Activated B cell treated with CpG ODN at 0.5 μM for 24 hours (primary cell): ENCODE measurements around the gene TAF1B. TPM values are rescaled to one million over a fixed set of nuclear protein-coding genes. Genes with fewer than 3 reads are reported as not detected.

Experiments used
- ATAC-seq: fragments of 200-7000 bp; cut with Tn5 transposase; one replicate; pipeline ENCODE4 v1.10.0; 2021; ENCODE audit warnings: low read depth, mild to moderate bottlenecking, moderate library complexity
- CTCF ChIA-PET: fragments of 350-600 bp; sonication (Branson Sonifier 250); formaldehyde crosslinking; loops from one replicate; lab custom pipeline; 2021; ENCODE audit warnings: antibody characterized with exemption; lab: Charles Lee
- POLR2A ChIA-PET: fragments of 350-600 bp; sonication (Branson Sonifier 250); formaldehyde crosslinking; loops from one replicate; lab custom pipeline; 2021; ENCODE audit warnings: antibody characterized with exemption; lab: Charles Lee
- DNase-seq: peaks from one replicate; pipeline ENCODE4 v3.0.0; 2022
- H3K27ac Mint-ChIP-seq: one replicate; pipeline ENCODE4 v1.8.0; 2020; ENCODE audit warnings: mixed read lengths
- H3K27me3 Mint-ChIP-seq: one replicate; pipeline ENCODE4 v1.8.0; 2021; ENCODE audit warnings: mixed read lengths
- H3K36me3 Mint-ChIP-seq: one replicate; pipeline ENCODE4 v1.8.0; 2021; ENCODE audit warnings: low read depth, mixed read lengths
- H3K4me1 Mint-ChIP-seq: one replicate; pipeline ENCODE4 v1.8.0; 2021; ENCODE audit warnings: mixed read lengths
- H3K4me3 Mint-ChIP-seq: one replicate; pipeline ENCODE4 v1.8.0; 2020; ENCODE audit warnings: mild to moderate bottlenecking, mixed read lengths
- H3K9me3 Mint-ChIP-seq: one replicate; pipeline ENCODE4 v1.8.0; 2020; ENCODE audit warnings: mixed read lengths
- CTCF ChIP-seq: fragments of 200-600 bp; IDR thresholded peaks from one replicate; pipeline ENCODE4 v1.8.0; 2022; ENCODE audit warnings: antibody characterized with exemption, mild to moderate bottlenecking
- intact Hi-C: fragments of 100-400 bp; cut with micrococcal nuclease; formaldehyde crosslinking; loops from one replicate; pipeline ENCODE4 v1.15.1; 2024
- total RNA-seq: library from RNA; stranded (reverse); gene quantifications from 2 replicates; pipeline ENCODE4 v1.2.3, GENCODE V29; 2022

The TAF1B gene
- total RNA-seq, 1 donor from 2014 or later: 28.7 TPM

- DNase-seq (no peak), ATAC-seq (no peak)
- intact Hi-C loops: no loop called here
- Mint-ChIP-seq H3K4me1 (no peaks in the 10 kb centered on the region), H3K27ac (no peak overlapping the region), H3K27me3 (no peaks in the 10 kb centered on the region), H3K9me3 (peaks cover 12% of the 10 kb centered on the region), H3K4me3 (no peak overlapping the region), H3K36me3 (peaks cover 66% of the 10 kb centered on the region)
- ChIA-PET CTCF (no interaction called here), POLR2A (no interaction called here)
- TF ChIP-seq CTCF: no peak
These were observed 40.6 kb downstream of the TAF1B start for GRCh38 chr2:9883897-9884296.

DNA sequence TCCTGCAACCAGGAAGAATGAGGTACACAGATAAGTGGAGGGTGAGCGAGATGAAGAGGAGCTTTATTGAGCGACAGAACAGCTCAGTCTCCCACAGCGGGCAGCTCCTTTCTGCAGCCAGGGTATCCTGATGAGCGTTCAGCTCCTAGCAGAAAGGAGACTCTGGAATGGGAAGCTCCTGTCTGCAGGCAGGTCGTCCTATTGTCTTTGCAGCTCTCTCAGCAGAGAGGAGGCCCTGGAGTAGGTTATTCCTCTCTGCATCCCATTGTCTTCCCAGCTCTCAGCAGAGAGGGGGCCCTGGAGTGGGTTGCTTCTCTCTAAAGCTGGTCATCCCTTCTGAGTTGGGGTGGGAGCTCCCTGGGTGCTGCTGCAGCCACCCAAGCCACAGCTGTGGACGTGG lies 41.2 kb downstream of the TAF1B start:
- DNase-seq: no peak
- Mint-ChIP-seq H3K36me3 (peaks cover 67% of the 10 kb centered on the region), H3K27ac (no peak overlapping the region), H3K9me3 (peaks cover 16% of the 10 kb centered on the region), H3K4me1 (no peaks in the 10 kb centered on the region), H3K27me3 (no peaks in the 10 kb centered on the region), H3K4me3 (no peak overlapping the region)
- ATAC-seq: no peak
- no peak for TF ChIP-seq CTCF
- ChIA-PET POLR2A (no interaction called here), CTCF (no interaction called here)
- intact Hi-C loops: no loop called here

DNA sequence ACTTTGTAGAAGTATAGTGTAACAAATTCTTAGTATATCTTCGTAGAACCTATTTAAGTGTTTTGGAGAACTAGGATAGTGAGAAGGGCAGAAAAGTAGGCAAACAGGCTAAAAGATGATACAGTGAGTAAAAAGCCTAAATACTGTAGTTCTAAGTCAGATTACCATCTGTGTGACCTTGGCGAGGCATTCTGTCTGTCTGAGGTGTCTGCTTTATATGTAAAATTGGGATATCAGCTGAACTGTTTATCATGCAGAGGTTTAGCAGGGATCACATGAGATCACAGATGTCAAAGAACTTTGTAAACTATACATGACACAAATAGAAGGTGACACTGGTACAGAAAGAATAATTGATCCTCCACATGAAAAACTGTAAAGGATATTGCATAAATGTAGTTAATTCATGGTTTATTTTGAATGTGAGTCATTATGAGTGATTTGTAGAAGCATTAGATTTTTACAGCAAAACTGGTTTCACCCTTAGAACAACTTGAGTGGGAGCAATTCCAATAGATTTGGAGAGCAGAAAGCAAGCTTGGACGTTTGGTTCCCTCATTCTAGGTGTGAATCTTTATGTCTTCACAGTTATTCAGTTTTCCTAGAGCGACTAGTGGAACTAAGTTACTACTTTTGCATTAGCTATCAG lies 41.9 kb downstream of the TAF1B start:
- Mint-ChIP-seq H3K4me3 (no peak overlapping the region), H3K27ac (no peak overlapping the region), H3K9me3 (peaks cover 16% of the 10 kb centered on the region), H3K36me3 (peaks cover 69% of the 10 kb centered on the region), H3K27me3 (no peaks in the 10 kb centered on the region), H3K4me1 (no peaks in the 10 kb centered on the region)
- TF ChIP-seq CTCF: no peak
- ChIA-PET CTCF (no interaction called here), POLR2A (no interaction called here)
- intact Hi-C loops: no loop called here
- ATAC-seq (no peak), DNase-seq (no peak)

DNA sequence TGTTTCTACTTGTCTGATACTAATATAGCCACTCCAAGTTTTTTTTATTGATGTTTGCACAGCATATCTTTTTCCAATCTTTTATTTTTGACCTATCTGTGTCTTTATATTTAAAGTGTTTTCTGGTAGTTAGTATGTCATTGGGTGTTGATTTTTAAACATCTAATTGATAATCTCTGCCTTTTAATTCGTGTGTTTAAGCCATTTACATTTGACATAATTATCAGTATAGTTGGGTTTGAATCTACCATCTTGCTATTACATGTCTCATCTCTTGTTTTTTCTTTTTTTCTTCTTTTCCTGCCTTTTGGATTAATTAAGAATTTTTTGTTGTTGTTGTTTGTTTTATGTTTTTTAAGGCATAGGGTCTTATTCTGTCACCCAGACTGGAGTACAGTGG lies 44.2 kb downstream of the TAF1B start:
- no peaks in the 10 kb centered on the region for H3K4me1 Mint-ChIP-seq
- H3K36me3 Mint-ChIP-seq: peaks cover 75% of the 10 kb centered on the region
- no peaks in the 10 kb centered on the region for H3K27me3 Mint-ChIP-seq
- H3K27ac Mint-ChIP-seq: no peak overlapping the region
- peaks cover 16% of the 10 kb centered on the region for H3K9me3 Mint-ChIP-seq
- TF ChIP-seq CTCF: no peak
- ChIA-PET CTCF (no interaction called here), POLR2A (no interaction called here)
- ATAC-seq (no peak), DNase-seq (no peak)
- intact Hi-C loops: no loop called here
- no peak overlapping the region for H3K4me3 Mint-ChIP-seq

DNA sequence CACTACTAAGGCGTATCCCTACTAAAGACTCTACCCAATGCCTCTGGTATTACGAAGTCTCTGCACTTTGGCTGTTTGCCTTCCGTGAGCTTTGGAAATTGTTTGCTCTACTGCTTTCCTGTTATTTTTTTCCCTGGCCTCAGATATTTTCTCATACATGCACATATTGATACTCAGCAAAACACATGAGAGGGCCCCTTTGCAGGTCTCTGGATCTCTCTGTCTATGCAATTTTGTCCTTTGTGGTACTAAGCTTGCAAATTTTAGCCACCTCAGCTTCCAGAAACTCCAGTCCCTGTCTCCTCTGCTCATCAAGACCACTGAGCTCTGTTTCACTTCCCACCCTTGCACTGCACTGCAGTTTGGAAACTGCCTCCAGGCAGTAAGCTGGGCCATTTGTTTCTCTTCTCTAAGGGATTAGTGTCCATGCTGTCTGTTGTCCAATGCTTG lies 46.6 kb downstream of the TAF1B start:
- Mint-ChIP-seq H3K9me3 (peaks cover 16% of the 10 kb centered on the region), H3K36me3 (peaks cover 65% of the 10 kb centered on the region), H3K27me3 (no peaks in the 10 kb centered on the region), H3K27ac (no peak overlapping the region), H3K4me3 (no peak overlapping the region), H3K4me1 (peaks cover 2% of the 10 kb centered on the region)
- DNase-seq (no peak), ATAC-seq (no peak)
- ChIA-PET POLR2A (no interaction called here), CTCF (no interaction called here)
- intact Hi-C loops: no loop called here
- no peak for TF ChIP-seq CTCF
